ENCODE data around the gene ZNF316. TPM values are rescaled to one million over a fixed set of nuclear protein-coding genes. Genes with fewer than 3 reads are reported as not detected.

Gene ZNF316
- polyA plus RNA-seq, 1 of the 3 experiments (the other 2 are of a cell fraction), result 18.6 TPM

- DNase-seq, result no peak
- POLR2A ChIA-PET, result interaction anchor here (1.8 kb wide), 1 partner anchor 16 kb away, joined by 6 read pairs; no protein-coding TSS in a partner anchor
- no peaks in the 10 kb centered on the region for H3F3A ChIP-seq (replicated peaks; ENCODE audit: insufficient read depth)
- H3K9me3 ChIP-seq, result no peaks in the 10 kb centered on the region
- H3K4me1 ChIP-seq (ENCODE audit: control insufficient read depth in 1 of 2, insufficient read depth in 2 of 2, low read depth in 1 of 2, low read length in 1 of 2), result peaks cover 5 to 11% of the 10 kb centered on the region in 2 experiments; a peak in 2 of 4 replicates
- peaks cover 48% of the 10 kb centered on the region for H3K79me2 ChIP-seq (ENCODE audit: insufficient read depth)
- peaks cover 32% of the 10 kb centered on the region; the same call in 1 of the 2 replicates for H4K20me1 ChIP-seq (ENCODE audit: insufficient read depth)
- H3K4me2 ChIP-seq, result no peak overlapping the region
- H2AFZ ChIP-seq (ENCODE audit: low read depth), result no peak overlapping the region
- no peak overlapping the region for H3K27ac ChIP-seq (ENCODE audit: low read depth in 2 of 2, low read length in 1 of 2)
- CTCF ChIA-PET, result interaction anchor here (0.6 to 1.1 kb wide), 2 partner anchors 78 to 307 kb away, joined by 3 read pairs; no protein-coding TSS in a partner anchor
- TF ChIP-seq REST (IDR thresholded peaks at IDR 0.05; ENCODE audit: low read depth, low read length) (no peak), MXI1 (IDR thresholded peaks at IDR 0.05; ENCODE audit: low read depth, low read length) (no peak), FOSL2 (IDR thresholded peaks at IDR 0.05; ENCODE audit: borderline replicate concordance, low read depth) (no peak), USF1 (IDR thresholded peaks at IDR 0.05; ENCODE audit: borderline replicate concordance, low read depth) (no peak), SIN3A (IDR thresholded peaks at IDR 0.05; ENCODE audit: borderline replicate concordance, low read depth, low read length) (no peak), YY1 (IDR thresholded peaks at IDR 0.05; ENCODE audit: low read depth) (no peak), EZH2phosphoT487 (IDR thresholded peaks at IDR 0.05; ENCODE audit: borderline replicate concordance, low read depth) (no peak), FOXM1 (IDR thresholded peaks at IDR 0.05; ENCODE audit: low read depth) (no peak), RXRA (IDR thresholded peaks at IDR 0.05; ENCODE audit: borderline replicate concordance, low read depth) (no peak), IRF3 (IDR thresholded peaks at IDR 0.05; ENCODE audit: low read depth, low read length) (no peak), JUND (IDR thresholded peaks at IDR 0.05) (no peak), RFX5 (IDR thresholded peaks at IDR 0.05; ENCODE audit: low read length) (no peak), NRF1 (IDR thresholded peaks at IDR 0.05; ENCODE audit: low read depth, low read length) (no peak), MEF2A (IDR thresholded peaks at IDR 0.05; ENCODE audit: borderline replicate concordance, low read depth) (no peak), ELF1 (IDR thresholded peaks at IDR 0.05) (no peak), TCF12 (IDR thresholded peaks at IDR 0.05) (no peak), GABPA (IDR thresholded peaks at IDR 0.05; ENCODE audit: low read depth) (no peak), RCOR1 (IDR thresholded peaks at IDR 0.05; ENCODE audit: low read length) (no peak)
- TF ChIP-seq, protein P1, sequence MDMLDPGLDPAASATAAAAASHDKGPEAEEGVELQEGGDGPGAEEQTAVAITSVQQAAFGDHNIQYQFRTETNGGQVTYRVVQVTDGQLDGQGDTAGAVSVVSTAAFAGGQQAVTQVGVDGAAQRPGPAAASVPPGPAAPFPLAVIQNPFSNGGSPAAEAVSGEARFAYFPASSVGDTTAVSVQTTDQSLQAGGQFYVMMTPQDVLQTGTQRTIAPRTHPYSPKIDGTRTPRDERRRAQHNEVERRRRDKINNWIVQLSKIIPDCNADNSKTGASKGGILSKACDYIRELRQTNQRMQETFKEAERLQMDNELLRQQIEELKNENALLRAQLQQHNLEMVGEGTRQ (IDR thresholded peaks at IDR 0.05; ENCODE audit: borderline replicate concordance, low read depth, low read length), result no peak
- TF ChIP-seq, protein P2, sequence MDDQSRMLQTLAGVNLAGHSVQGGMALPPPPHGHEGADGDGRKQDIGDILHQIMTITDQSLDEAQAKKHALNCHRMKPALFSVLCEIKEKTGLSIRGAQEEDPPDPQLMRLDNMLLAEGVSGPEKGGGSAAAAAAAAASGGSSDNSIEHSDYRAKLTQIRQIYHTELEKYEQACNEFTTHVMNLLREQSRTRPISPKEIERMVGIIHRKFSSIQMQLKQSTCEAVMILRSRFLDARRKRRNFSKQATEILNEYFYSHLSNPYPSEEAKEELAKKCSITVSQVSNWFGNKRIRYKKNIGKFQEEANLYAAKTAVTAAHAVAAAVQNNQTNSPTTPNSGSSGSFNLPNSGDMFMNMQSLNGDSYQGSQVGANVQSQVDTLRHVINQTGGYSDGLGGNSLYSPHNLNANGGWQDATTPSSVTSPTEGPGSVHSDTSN (IDR thresholded peaks at IDR 0.05), result no peak
- no peaks in the 10 kb centered on the region for H3K27me3 ChIP-seq (ENCODE audit: insufficient read depth)
- no peak overlapping the region for H3K9ac ChIP-seq
- WGBS (ENCODE audit: low lambda C conversion rate), result 88% methylated on average over 17 of the region's 22 CpGs
- peaks cover 40 to 83% of the 10 kb centered on the region in 2 experiments for H3K36me3 ChIP-seq (replicated peaks in 1 of 2; ENCODE audit: control insufficient read depth in 1 of 2, insufficient read depth in 2 of 2, low read length in 1 of 2)
- no peak overlapping the region for H3K4me3 ChIP-seq (ENCODE audit: low read depth in 2 of 2, low read length in 1 of 2)
- H3K9me2 ChIP-seq, result no peaks in the 10 kb centered on the region
Measured at GRCh38 chr7:6642861-6643640, 5.9 kb downstream of the ZNF316 start.
